IMR-90 (cell line): ENCODE measurements around the gene CD300H. TPM values are rescaled to one million over a fixed set of nuclear protein-coding genes. Genes with fewer than 3 reads are reported as not detected.

ENCODE experiments used
- ATAC-seq: fragments of 200-7000 bp; cut with Tn5 transposase; 2 replicates; pipeline ENCODE4 v1.9.1; 2020; ENCODE audit warnings: low read depth, mild to moderate bottlenecking, moderate library complexity
- BruUV-seq: library from RNA; stranded (reverse); fragments of 400-500 nt; replicated peaks from 2 replicates; lab custom pipeline; 2021; lab: Mats Ljungman, UMichigan
- CTCF ChIA-PET: fragments of 300-600 bp; formaldehyde crosslinking; extraction: SDS; loops from one replicate; lab custom pipeline; 2021; ENCODE audit warnings: antibody characterized with exemption; lab: Yijun Ruan, JAX
- POLR2A ChIA-PET: fragments of 300-600 bp; sonication (Branson Sonifier 250); formaldehyde crosslinking; loops from one replicate; lab custom pipeline; 2022; ENCODE audit warnings: antibody characterized with exemption; ENCODE audit not compliant: unreplicated experiment; lab: Charles Lee
- DNase-seq: peaks from one replicate; pipeline ENCODE4 v3.0.0; 2013
- H2AFZ ChIP-seq: replicated peaks from 2 replicates; pipeline ENCODE3; 2013; ENCODE audit warnings: low read length, mild to moderate bottlenecking; ENCODE audit not compliant: poor library complexity
- H2AK5ac ChIP-seq: 2 replicates; pipeline ENCODE4 v1.6.1; 2013; ENCODE audit warnings: low read depth, low read length, inconsistent platforms
- H2AK9ac ChIP-seq: replicated peaks from 2 replicates; pipeline ENCODE3; 2013; ENCODE audit warnings: mild to moderate bottlenecking, low read depth, low read length, moderate library complexity; ENCODE audit not compliant: poor library complexity
- H2BK120ac ChIP-seq: 2 replicates; pipeline ENCODE4 v1.6.1; 2013; ENCODE audit warnings: low read depth, low read length, inconsistent platforms
- H2BK15ac ChIP-seq: 3 replicates; pipeline ENCODE4 v1.6.1; 2013; ENCODE audit warnings: low read depth, low read length, inconsistent platforms
- H2BK20ac ChIP-seq: 2 replicates; pipeline ENCODE4 v1.6.1; 2013; ENCODE audit warnings: low read depth, mild to moderate bottlenecking, inconsistent platforms, low read length, moderate library complexity
- H2BK5ac ChIP-seq: 2 replicates; pipeline ENCODE4 v1.6.1; 2013; ENCODE audit warnings: mild to moderate bottlenecking, low read depth, low read length, inconsistent platforms; ENCODE audit not compliant: poor library complexity, severe bottlenecking
- H3K14ac ChIP-seq: replicated peaks from 2 replicates; pipeline ENCODE4 v1.6.1; 2013; ENCODE audit warnings: low read depth, low read length, inconsistent platforms
- H3K18ac ChIP-seq: 2 replicates; pipeline ENCODE4 v1.6.1; 2013; ENCODE audit warnings: low read depth, low read length, control low read depth
- H3K23ac ChIP-seq: 2 replicates; pipeline ENCODE4 v1.6.1; 2013; ENCODE audit warnings: low read depth, low read length, inconsistent platforms
- H3K27ac ChIP-seq: 2 replicates; pipeline ENCODE4 v1.5.1; 2013; ENCODE audit warnings: mild to moderate bottlenecking, control low read depth, low read length; ENCODE audit not compliant: insufficient read depth
- H3K27me3 ChIP-seq: 2 replicates; pipeline ENCODE4 v1.6.1; 2013; ENCODE audit warnings: low read length; ENCODE audit not compliant: control insufficient read depth, insufficient read depth
- H3K36me3 ChIP-seq: 2 replicates; pipeline ENCODE4 v1.6.1; 2013; ENCODE audit warnings: low read length, mixed read lengths; ENCODE audit not compliant: control insufficient read depth, insufficient read depth
- H3K4ac ChIP-seq: 2 replicates; pipeline ENCODE4 v1.6.1; 2013; ENCODE audit warnings: low read depth, low read length, inconsistent platforms
- H3K4me1 ChIP-seq: 2 replicates; pipeline ENCODE4 v1.6.1; 2013; ENCODE audit warnings: low read length, mixed read lengths; ENCODE audit not compliant: control insufficient read depth, insufficient read depth
- H3K4me2 ChIP-seq: 2 replicates; pipeline ENCODE4 v1.6.1; 2013; ENCODE audit warnings: low read depth, mild to moderate bottlenecking, control low read depth, low read length, moderate library complexity
- H3K4me3 ChIP-seq: 2 replicates; pipeline ENCODE4 v1.5.1; 2013; ENCODE audit warnings: low read depth, mild to moderate bottlenecking, control low read depth, low read length, moderate library complexity; ENCODE audit not compliant: insufficient read depth
- H3K56ac ChIP-seq: 2 replicates; pipeline ENCODE4 v1.6.1; 2013; ENCODE audit warnings: low read length, inconsistent platforms; ENCODE audit not compliant: insufficient read depth; ENCODE audit errors: extremely low read depth
- H3K79me1 ChIP-seq, 2 experiments: 2 replicates each; pipeline ENCODE4 v1.6.1; 2013; ENCODE audit warnings: low read length in 2 of 2, inconsistent platforms in 1 of 2, low read depth in 1 of 2
- H3K9ac ChIP-seq: 2 replicates; pipeline ENCODE4 v1.6.1; 2013; ENCODE audit warnings: low read depth, low read length, control low read depth
- H3K9me1 ChIP-seq: 2 replicates; pipeline ENCODE4 v1.6.1; 2013; ENCODE audit warnings: low read length, inconsistent platforms; ENCODE audit not compliant: insufficient read depth
- H3K9me3 ChIP-seq: 2 replicates; pipeline ENCODE4 v1.6.1; 2013; ENCODE audit warnings: low read length; ENCODE audit not compliant: control insufficient read depth, insufficient read depth
- H4K20me1 ChIP-seq: 2 replicates; pipeline ENCODE4 v1.6.1; 2013; ENCODE audit warnings: low read length, inconsistent platforms; ENCODE audit not compliant: insufficient read depth
- H4K5ac ChIP-seq: 2 replicates; pipeline ENCODE4 v1.6.1; 2013; ENCODE audit warnings: mild to moderate bottlenecking, low read depth, low read length, control low read depth
- H4K8ac ChIP-seq, 2 experiments: 2 replicates each; pipeline ENCODE4 v1.6.1; 2013; ENCODE audit warnings: low read depth in 2 of 2, low read length in 2 of 2, control low read depth in 1 of 2, inconsistent platforms in 1 of 2
- H4K91ac ChIP-seq: 2 replicates; pipeline ENCODE4 v1.6.1; 2013; ENCODE audit warnings: low read depth, low read length, inconsistent platforms; ENCODE audit not compliant: insufficient read depth
- BHLHE40 ChIP-seq: fragments of 150-350 bp; IDR thresholded peaks from 2 replicates; pipeline ENCODE4 v1.6.1; 2016; ENCODE audit warnings: mild to moderate bottlenecking, low read depth, low read length
- CEBPB ChIP-seq: IDR thresholded peaks from 2 replicates; pipeline ENCODE4 v1.6.1; 2012; ENCODE audit warnings: low read depth, low read length, improper control_type of control experiment
- CHD1 ChIP-seq: IDR thresholded peaks from 2 replicates; pipeline ENCODE4 v1.6.1; 2012; ENCODE audit warnings: low read depth, low read length, improper control_type of control experiment
- ELK1 ChIP-seq: fragments of 150-350 bp; IDR thresholded peaks from 2 replicates; pipeline ENCODE4 v1.6.1; 2016; ENCODE audit warnings: low read depth, mild to moderate bottlenecking, low read length, moderate library complexity, borderline replicate concordance
- FOS ChIP-seq: fragments of 150-350 bp; IDR thresholded peaks from 2 replicates; pipeline ENCODE4 v1.6.1; 2016; ENCODE audit warnings: low read depth, low read length
- MAFK ChIP-seq: IDR thresholded peaks from 2 replicates; pipeline ENCODE4 v1.6.1; 2012; ENCODE audit warnings: low read depth, low read length, improper control_type of control experiment
- MAZ ChIP-seq: IDR thresholded peaks from 2 replicates; pipeline ENCODE4 v1.6.1; 2012; ENCODE audit warnings: low read depth, mild to moderate bottlenecking, low read length, improper control_type of control experiment, moderate library complexity, borderline replicate concordance
- MXI1 ChIP-seq: IDR thresholded peaks from 2 replicates; pipeline ENCODE4 v1.6.1; 2012; ENCODE audit warnings: low read depth, mild to moderate bottlenecking, low read length, moderate library complexity, borderline replicate concordance
- NFE2L2 ChIP-seq: fragments of 150-350 bp; IDR thresholded peaks from 2 replicates; pipeline ENCODE4 v1.6.1; 2016; ENCODE audit warnings: low read depth, mild to moderate bottlenecking, low read length
- POLR2A ChIP-seq: IDR thresholded peaks from 2 replicates; pipeline ENCODE4 v1.6.1; 2012; ENCODE audit warnings: mild to moderate bottlenecking, low read depth, low read length
- RAD21 ChIP-seq: IDR thresholded peaks from 2 replicates; pipeline ENCODE4 v1.6.1; 2012; ENCODE audit warnings: low read length, improper control_type of control experiment
- RCOR1 ChIP-seq: IDR thresholded peaks from 2 replicates; pipeline ENCODE4 v1.6.1; 2012; ENCODE audit warnings: mild to moderate bottlenecking, low read length, improper control_type of control experiment; ENCODE audit not compliant: insufficient replicate concordance
- RFX5 ChIP-seq: IDR thresholded peaks from 2 replicates; pipeline ENCODE4 v1.8.0; 2012; ENCODE audit warnings: low read depth, mild to moderate bottlenecking, low read length, moderate library complexity
- SMC3 ChIP-seq: fragments of 150-350 bp; IDR thresholded peaks from 2 replicates; pipeline ENCODE4 v1.6.1; 2016; ENCODE audit warnings: low read depth, mild to moderate bottlenecking, antibody characterized with exemption, low read length, moderate library complexity
- USF2 ChIP-seq: fragments of 150-350 bp; IDR thresholded peaks from 2 replicates; pipeline ENCODE4 v1.6.1; 2017; ENCODE audit warnings: mild to moderate bottlenecking, antibody characterized with exemption, low read length, low read depth
- WGBS, 2 experiments: methylation state at CpG; one replicate each; pipeline versions ENCODE4 v1.1.5 to v1.1.7; 2013; ENCODE audit warnings: missing lambda C conversion rate in 2 of 2; ENCODE audit not compliant: insufficient read length in 1 of 2; ENCODE audit errors: extremely low coverage in 2 of 2; 5-methylcytosine and 5-hydroxymethylcytosine counted together
- dilution Hi-C: fragments of 300-500 bp; cut with HindIII; formaldehyde crosslinking; loops from one replicate; pipeline ENCODE4 v1.14.3; 2018; ENCODE audit warnings: low sequenced_read_pairs; ENCODE audit not compliant: unreplicated experiment
- in situ Hi-C: fragments of 300-500 bp; cut with MboI; formaldehyde crosslinking; loops from 3 replicates; pipeline ENCODE4 v1.14.3; 2019; ENCODE audit warnings: low sequenced_read_pairs, inconsistent platforms, mixed read lengths
- intact Hi-C: fragments of 100-400 bp; cut with micrococcal nuclease; formaldehyde crosslinking; loops from 2 replicates; pipeline ENCODE4 v1.10.0; 2022
- polyA plus RNA-seq, 3 experiments: library from polyadenylated mRNA; depleted of rRNA; stranded (reverse); fragments of >200 nt; gene quantifications; 2 replicates each; pipeline ENCODE4 v1.2.3, GENCODE V29; 2012; ENCODE audit warnings: low replicate concordance in 1 of 3
- total RNA-seq: library from RNA; depleted of rRNA; stranded (reverse); fragments of >200 nt; gene quantifications from 2 replicates; pipeline ENCODE4 v1.2.3, GENCODE V29; 2012
- TF ChIP-seq, protein P1 (sequence below): conservative IDR thresholded peaks from 2 replicates; pipeline ENCODE4 v1.5.1; 2012; ENCODE audit warnings: mild to moderate bottlenecking, low read depth, low read length, improper control_type of control experiment

CD300H gene
- total and polyA plus RNA-seq, 2 of the 4 experiments (the other 2 are of a cell fraction) = not detected

DNA sequence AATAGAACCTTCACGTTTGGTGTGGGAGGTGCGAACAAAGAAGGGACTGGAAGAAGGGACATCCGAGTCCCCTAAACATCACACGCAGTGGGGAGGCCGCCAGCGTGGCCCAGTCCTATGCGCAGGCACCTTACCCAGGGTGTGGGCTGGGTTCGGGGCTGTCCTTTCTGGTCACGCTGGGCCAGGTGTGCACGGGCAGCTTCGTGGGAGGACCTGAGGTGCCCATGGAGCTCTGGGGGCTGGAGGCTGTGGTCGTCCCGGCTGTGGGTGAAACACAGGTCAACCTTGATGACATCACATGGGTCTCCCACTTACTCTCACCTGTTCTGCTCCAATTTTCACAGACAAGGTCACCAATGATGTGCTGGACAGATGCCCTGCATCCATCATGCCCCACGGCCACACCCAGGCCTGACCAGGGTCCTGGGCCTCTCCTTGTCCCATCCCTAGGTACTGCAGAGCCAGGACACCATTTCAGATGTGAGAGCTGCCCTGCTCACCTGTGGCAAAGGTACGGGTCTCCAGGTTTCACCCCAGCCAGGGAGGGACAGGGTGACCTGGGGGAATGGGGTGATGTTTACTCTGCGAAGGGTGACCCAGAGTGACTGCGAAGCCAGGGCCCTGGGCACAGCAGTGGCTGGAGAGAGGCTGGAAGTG lies 24.5 kb downstream of the CD300H start:
- Histone ChIP-seq H3K4me2 (no peak overlapping the region), H3K9ac (no peak overlapping the region), H2BK120ac (no peak overlapping the region), H2BK5ac (no peak overlapping the region), H2BK15ac (no peak overlapping the region), H3K14ac (no peak overlapping the region), H3K56ac (no peak overlapping the region), H3K27me3 (no peaks in the 10 kb centered on the region), H4K8ac (no peak overlapping the region), H3K9me3 (peaks cover 59% of the 10 kb centered on the region), H3K23ac (no peak overlapping the region), H4K5ac (no peak overlapping the region), H2AK9ac (no peak overlapping the region), H3K4me1 (no peaks in the 10 kb centered on the region), H4K91ac (no peak overlapping the region), H2AK5ac (no peak overlapping the region), H3K4me3 (no peak overlapping the region), H3K79me1 (no peaks in the 10 kb centered on the region), H3K27ac (no peak overlapping the region), H2BK20ac (no peak overlapping the region), H3K4ac (no peak overlapping the region), H3K9me1 (no peaks in the 10 kb centered on the region), H2AFZ (peak overlapping the region; percentile 7), H3K36me3 (no peaks in the 10 kb centered on the region), H4K20me1 (no peaks in the 10 kb centered on the region), H3K18ac (no peak overlapping the region)
- in situ Hi-C loops (no loop called here), dilution Hi-C loops (no loop called here), intact Hi-C loops (no loop called here)
- POLR2A ChIA-PET = no interaction called here
- WGBS, 2 experiments = 72% methylated on average over 10 of the region's 17 CpGs; no CpG with 5 or more reads in 1 of the 2 experiments
- CTCF ChIA-PET = no interaction called here
- DNase-seq = no peak
- no peak for TF ChIP-seq CEBPB
- TF ChIP-seq FOS = no peak
- TF ChIP-seq MAZ = no peak
- TF ChIP-seq USF2 = no peak
- no peak for TF ChIP-seq POLR2A
- TF ChIP-seq, protein P1, sequence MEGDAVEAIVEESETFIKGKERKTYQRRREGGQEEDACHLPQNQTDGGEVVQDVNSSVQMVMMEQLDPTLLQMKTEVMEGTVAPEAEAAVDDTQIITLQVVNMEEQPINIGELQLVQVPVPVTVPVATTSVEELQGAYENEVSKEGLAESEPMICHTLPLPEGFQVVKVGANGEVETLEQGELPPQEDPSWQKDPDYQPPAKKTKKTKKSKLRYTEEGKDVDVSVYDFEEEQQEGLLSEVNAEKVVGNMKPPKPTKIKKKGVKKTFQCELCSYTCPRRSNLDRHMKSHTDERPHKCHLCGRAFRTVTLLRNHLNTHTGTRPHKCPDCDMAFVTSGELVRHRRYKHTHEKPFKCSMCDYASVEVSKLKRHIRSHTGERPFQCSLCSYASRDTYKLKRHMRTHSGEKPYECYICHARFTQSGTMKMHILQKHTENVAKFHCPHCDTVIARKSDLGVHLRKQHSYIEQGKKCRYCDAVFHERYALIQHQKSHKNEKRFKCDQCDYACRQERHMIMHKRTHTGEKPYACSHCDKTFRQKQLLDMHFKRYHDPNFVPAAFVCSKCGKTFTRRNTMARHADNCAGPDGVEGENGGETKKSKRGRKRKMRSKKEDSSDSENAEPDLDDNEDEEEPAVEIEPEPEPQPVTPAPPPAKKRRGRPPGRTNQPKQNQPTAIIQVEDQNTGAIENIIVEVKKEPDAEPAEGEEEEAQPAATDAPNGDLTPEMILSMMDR = no peak
- no peak for TF ChIP-seq NFE2L2
- TF ChIP-seq MXI1 = no peak
- TF ChIP-seq RAD21 = no peak
- TF ChIP-seq RFX5 = no peak
- no peak for TF ChIP-seq MAFK
- TF ChIP-seq BHLHE40 = no peak
- TF ChIP-seq ELK1 = no peak
- TF ChIP-seq SMC3 = no peak
- TF ChIP-seq CHD1 = no peak
- no peak for TF ChIP-seq RCOR1
- BruUV-seq = no TSS peak
- ATAC-seq = no peak
